GM19328 (cell line): ENCODE measurements around the gene SH3GL3.

ENCODE experiments used
- ATAC-seq: cut with Tn5 transposase; IDR thresholded peaks from one replicate; pipeline ENCODE4 v1.9.1; 2021; ENCODE audit warnings: mild to moderate bottlenecking, moderate library complexity; ENCODE audit not compliant: unreplicated experiment

Gene SH3GL3

GRCh38 chr15:83565138-83565537, 118.0 kb downstream of the SH3GL3 start:
- ATAC-seq: no peak

- no peak for ATAC-seq
These were observed 118.5 kb downstream of the SH3GL3 start for GRCh38 chr15:83565553-83566159.

DNA sequence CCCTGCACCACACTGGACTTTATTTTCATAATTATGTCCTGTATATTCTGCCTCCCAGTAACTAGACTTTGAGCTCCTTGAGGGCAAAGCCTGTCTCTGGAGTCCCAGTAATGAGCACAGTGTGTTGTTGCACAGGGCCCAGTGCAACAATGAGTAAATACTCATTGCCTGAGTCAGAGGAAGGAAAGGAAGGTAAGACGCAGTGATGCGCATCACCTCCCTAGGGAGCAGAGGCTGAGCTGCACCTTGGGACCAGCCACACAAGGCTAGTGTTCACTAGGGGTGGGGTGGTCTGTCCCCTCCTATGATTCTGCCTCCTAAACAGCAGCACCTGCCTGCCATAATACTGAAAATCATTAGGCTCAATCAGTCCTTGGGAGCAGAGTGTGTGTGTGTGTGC, 120.2 kb downstream of the SH3GL3 start:
- no peak for ATAC-seq

DNA sequence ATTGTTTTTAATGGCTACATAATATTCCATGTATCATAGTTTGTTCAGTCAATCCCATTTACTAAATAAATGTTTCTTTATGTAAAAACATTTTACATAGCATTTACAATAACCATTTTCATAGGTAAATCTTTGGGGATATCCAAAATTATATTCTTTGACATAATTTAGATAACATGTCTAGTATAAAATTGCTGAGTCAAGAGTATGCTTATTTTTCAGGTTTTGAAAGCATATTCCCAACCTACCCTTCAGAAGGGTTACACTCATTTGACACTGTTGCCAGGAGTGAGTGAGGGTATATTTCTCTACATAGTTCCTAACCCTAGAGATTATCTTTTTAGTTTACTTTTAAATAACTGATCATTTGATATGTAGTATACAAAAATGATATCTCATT, 122.2 kb downstream of the SH3GL3 start:
- no peak for ATAC-seq

DNA sequence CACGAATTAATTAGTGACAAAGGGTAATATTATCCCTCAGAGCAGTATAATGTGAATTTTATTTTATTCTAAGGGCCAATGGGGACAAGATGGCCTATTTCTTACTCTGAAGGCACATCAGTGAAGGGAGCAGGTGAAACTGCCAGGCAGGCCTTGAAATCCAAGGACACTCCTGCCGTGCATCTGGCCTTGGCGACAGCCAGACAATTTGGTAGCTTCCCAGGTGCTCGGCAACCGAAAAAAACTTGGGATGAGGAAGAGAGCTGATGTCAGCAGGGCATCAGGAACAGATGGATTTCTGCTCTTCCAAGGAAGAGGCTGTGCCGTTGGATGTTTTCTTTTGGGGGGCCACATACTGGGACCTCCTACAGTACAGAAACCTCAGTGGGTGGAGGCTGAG, 123.6 kb downstream of the SH3GL3 start:
- no peak for ATAC-seq

- ATAC-seq: no peak
These were observed 124.9 kb downstream of the SH3GL3 start for GRCh38 chr15:83571820-83572707.

- ATAC-seq: no peak
These were observed 127.2 kb downstream of the SH3GL3 start for GRCh38 chr15:83574345-83574744.

GRCh38 chr15:83578691-83579090, 131.6 kb downstream of the SH3GL3 start:
- ATAC-seq: no peak

- ATAC-seq: no peak
These were observed 134.2 kb downstream of the SH3GL3 start for GRCh38 chr15:83581381-83581780.

DNA sequence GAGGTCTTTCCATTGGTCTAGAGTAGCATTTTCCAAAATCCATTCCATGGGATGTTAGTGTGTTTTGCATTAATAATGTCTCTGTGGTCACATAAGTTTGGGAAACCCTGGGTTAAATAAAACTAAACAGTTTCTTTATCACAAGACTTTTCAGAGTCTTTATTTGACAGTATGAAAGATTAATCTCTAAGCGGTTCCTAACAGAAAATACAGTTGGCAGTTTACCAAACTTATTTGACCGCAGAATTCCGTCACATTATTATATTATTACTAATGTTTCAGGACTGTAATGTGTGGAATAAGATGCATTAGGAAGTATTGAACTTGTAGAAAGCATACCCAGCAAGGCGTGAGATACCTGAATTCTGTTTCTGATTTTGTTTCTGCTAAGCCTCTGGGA, 135.2 kb downstream of the SH3GL3 start:
- no peak for ATAC-seq

GRCh38 chr15:83585601-83586335, 138.6 kb downstream of the SH3GL3 start:
- ATAC-seq: no peak

GRCh38 chr15:83587091-83587490, 139.9 kb downstream of the SH3GL3 start:
- ATAC-seq: no peak

DNA sequence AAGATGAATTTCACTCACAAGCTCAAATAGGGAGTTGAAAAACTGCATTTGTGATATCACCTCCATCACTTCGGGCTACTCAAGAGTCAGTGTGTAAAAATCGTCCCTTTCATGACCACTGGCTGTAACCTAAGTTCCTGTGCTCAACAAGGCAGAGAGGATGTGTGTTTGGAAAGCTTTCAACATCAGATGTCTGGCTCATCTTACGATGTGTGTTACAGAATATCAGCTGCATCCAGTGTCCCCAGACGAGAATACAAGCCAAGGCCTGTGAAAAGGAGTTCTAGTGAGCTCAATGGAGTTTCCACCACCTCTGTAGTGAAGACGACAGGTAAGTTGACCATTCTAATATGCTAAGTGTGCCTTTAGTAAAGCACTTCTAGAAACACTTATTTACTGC, 141.3 kb downstream of the SH3GL3 start:
- no peak for ATAC-seq

- ATAC-seq: no peak
These were observed 145.4 kb downstream of the SH3GL3 start for GRCh38 chr15:83592370-83593040.

- no peak for ATAC-seq
These were observed 148.1 kb downstream of the SH3GL3 start for GRCh38 chr15:83595191-83595590.

DNA sequence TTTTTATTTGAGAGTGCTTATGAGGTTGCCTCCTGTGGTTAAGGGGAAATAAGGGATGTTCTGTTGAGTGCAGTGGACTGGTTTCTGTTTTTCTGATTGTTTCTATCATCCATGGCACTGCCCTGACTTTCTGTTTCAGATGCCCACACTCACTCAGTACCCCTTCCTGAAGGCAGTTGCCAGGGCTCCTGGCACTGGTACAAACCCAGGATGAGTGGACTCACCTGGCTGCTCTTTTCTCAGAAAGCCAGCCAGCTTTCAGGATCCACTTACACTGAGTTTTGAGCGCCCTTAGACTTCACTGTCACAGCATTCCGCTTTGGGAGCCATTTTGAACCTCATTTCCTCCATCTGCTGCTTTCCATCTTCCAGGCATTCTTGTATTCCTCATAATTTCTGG, 150.9 kb downstream of the SH3GL3 start:
- no peak for ATAC-seq

DNA sequence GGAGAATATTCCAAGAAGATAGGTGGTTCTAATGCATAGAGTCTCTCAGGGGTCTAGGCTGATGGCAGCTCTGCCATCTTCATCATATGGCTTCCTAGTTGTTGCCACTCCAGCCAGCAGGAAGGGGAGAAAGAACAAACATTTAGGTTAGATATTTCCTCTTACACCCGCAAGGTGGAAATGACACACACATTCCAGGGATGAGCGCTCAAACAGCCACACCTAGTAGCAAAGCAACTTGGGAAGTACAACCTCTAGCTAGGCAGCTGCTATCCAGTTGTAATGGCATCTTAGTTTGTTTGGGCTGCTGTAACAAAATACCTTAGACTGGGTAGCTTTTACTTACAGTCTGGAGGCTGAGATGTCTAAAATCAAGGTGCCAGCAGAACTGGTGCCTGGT, 154.9 kb downstream of the SH3GL3 start:
- ATAC-seq: no peak

- no peak for ATAC-seq
These were observed 157.4 kb downstream of the SH3GL3 start for GRCh38 chr15:83604549-83604948.

DNA sequence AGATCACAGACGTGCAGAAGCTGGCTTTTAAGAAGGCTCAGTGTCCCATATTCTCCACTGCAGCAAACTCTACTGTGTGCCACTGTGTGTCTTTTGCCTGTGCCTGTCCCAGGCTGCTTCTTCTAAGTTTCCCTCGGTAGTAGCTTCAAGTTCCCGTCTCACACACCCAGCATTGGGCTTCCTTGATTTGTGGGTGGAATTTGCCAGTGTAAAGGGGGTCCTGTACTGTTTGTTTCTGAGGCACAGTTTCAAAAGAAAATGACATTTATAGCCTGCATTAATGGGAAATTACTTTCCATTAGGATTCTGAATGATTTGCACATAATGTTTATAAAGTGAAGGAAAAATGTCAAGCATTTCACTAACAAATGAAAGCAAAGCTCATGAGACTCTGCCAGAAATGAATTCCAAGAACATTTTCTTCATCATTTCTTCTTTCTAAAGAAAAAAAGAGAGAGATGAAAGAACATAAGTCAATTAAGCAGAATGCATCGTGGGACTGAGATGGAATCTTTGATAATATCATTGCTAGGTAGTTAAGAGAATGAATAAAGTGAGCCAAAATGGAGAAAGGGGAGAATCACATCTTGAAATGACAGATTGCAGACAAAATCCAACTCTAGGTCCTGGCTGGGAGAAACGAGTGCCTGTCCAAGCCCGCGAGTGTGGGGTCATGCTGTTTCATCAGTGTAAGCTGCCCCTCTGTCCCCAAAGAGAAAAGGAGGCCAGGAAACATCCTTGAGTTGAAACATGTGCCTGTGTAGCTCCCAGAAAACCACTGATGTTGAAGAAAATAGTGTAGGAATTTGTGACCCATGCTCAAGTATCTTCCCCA, 158.2 kb downstream of the SH3GL3 start:
- no peak for ATAC-seq

- no peak for ATAC-seq
These were observed 163.0 kb downstream of the SH3GL3 start for GRCh38 chr15:83610132-83610531.
